Pons (tissue), 1 donor: ENCODE measurements around the gene ITGB3BP.
"Not testable (repeated sequence)": the region's sequence is repeated elsewhere in the genome, so short reads cannot be mapped to it uniquely, and the experiment has no call there.

Source experiments
- DNase-seq: peaks from one replicate; pipeline ENCODE4 v3.0.0-alpha.2; 2016; ENCODE audit warnings: low spot score

Gene ITGB3BP

GRCh38 chr1:63506782-63507181, 16.2 kb downstream of the ITGB3BP start:
- DNase-seq, result no peak

GRCh38 chr1:63501256-63501655, 21.8 kb downstream of the ITGB3BP start:
- DNase-seq, result no peak

GRCh38 chr1:63498106-63498505, 24.9 kb downstream of the ITGB3BP start:
- DNase-seq, result no peak

DNA sequence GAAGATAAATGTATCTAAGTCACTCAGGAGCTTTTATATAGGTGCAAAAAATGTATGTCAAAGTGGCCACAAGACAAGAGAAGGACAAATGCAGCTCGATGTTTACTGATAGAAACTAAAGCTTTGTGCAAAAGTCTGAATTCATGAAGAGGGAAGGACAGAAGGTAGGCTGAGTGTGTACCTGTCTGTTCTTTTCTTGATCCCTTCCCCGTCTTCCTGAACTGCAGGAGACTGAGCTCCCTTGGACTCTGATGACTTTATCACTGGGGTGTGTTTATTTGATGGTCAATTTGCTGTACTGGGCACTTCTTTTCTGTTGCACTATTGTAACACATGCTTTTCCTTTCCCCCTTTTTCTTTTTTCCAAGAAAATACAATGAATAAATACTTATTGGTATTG, 25.4 kb downstream of the ITGB3BP start:
- no peak for DNase-seq

DNA sequence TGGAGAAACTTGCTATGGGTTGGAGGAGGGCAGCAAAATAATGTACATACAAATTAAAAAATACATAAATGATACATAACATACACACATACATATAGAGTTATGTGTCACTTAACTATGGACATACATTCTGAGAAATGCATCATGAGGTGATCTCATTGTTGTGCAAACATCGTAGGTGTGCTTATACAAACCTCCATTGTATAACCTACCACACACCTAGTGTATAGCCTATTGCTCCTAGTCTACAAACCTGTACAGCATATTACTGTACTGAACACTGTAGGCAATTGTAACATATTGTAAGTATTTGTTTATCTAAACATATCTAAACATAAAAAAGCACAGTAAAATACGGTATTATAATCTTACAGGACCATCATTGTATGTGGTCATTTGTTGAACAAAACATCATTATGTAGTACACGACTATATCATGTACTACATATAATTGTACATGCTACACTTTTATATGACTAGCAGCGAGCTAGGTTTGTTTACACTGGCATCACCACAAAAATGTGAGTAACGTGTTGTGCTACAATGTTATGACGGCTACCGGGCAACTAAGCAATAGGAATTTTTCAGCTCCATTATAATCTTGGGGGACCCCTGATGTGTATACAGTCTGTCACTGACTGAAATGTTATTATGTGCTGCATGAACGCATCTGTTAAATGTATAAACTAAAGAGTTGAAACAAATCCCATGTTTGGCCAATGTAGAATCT, 35.5 kb downstream of the ITGB3BP start:
- DNase-seq, result no peak

DNA sequence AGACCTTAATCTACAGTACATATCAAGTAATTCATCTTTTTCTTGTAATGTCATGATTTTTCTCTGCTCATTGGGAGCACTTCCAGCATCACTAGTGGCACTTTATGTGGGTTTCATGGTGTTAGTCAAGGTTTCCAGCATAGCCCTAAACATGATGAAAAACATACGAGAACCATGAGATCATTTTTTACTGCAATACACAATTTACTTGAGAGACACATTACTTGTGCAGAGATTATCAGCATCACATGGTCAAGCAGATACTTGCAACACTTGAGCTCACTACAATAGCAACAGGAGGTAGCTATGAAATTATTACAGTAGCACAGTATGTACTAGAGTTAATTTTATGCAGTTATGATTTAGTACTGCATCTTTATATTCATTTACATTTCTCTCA, 36.4 kb downstream of the ITGB3BP start:
- DNase-seq, result no peak

GRCh38 chr1:63480057-63480456, 43.0 kb downstream of the ITGB3BP start:
- no peak for DNase-seq

DNA sequence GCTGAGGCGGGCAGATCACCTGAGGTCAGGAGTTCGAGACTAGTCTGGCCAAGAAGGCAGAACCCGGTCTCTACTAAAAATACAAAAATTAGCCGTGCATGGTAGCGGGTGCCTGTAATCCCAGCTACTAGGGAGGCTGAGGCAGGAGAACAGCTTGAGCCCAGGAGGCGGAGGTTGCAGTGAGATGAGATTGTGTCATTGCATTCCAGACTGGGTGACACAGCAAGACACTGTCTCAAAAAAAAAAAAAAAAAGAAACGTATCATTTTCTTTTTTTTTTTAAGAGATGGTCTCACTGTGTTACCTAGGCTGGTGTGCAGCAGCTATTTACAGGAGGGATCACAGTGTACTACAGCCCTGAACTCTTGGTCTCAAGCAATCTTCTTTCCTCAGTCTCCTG, 47.3 kb downstream of the ITGB3BP start:
- no peak for DNase-seq

DNA sequence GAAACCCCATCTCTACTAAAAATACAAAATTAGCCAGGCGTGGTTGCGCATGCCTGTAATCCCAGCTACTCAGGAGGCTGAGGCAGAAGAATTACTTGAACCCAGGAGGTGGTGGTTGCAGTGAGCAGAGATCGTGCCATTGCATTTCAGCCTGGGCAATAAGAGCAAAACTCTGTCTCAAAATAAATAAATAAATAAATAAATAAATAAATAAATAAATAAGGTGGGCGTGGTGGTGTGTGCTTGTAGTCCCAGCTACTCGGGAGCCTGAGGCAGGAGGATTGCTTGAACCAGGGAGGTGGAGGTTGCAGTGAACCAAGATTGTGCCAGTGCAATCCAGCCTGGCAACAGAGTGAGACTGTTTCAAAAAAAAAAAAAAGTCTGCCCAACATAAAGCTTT, 54.3 kb downstream of the ITGB3BP start:
- DNase-seq, result not testable (repeated sequence)

GRCh38 chr1:63466759-63467158, 56.3 kb downstream of the ITGB3BP start:
- no peak for DNase-seq

DNA sequence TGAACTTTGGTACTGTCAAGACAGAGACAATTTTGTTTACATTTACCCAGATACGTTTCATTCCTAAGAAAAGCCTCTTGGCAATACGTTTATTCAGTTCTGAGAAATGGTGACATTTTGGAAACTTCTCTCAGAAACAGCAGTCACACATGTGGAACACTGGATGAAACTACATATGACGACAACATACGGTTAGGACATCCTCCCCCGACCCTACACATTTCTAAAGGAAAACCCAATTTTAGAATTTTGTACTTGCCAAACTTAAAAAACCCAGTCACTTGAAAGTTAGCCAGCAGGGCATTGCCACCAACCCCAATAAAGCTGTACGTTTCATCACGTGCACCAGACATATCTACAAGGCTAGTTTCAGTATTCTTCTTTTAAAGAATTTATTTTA, 56.8 kb downstream of the ITGB3BP start:
- no peak for DNase-seq

- no peak for DNase-seq
Measured at GRCh38 chr1:63463248-63463647, 59.8 kb downstream of the ITGB3BP start.

DNA sequence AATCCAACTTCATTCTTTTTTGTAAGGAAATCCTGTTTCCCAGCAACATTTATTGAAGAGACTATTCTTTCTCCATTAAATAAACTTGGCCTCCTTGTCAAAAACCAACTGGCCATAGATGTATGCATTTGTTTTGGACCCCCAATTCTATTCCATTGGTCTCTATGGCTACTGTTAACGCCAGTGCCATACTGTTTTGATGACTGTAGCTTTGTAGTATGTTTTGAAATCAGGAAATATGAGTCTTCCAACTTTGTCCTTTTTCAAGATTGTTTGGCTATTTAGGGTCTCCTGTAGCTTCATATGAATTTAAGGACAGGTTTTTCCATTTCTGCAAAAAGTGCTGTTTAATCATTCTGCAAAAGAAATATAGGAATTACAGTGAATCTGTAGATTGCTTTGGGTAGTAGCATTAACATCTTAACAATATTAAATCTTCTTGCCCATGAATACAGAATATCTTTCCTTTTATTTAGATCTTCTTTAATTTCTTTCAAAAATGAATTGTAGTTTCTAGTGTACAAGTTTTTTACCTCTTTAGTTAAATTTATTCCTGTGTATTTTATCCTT, 61.3 kb downstream of the ITGB3BP start:
- no peak for DNase-seq

DNA sequence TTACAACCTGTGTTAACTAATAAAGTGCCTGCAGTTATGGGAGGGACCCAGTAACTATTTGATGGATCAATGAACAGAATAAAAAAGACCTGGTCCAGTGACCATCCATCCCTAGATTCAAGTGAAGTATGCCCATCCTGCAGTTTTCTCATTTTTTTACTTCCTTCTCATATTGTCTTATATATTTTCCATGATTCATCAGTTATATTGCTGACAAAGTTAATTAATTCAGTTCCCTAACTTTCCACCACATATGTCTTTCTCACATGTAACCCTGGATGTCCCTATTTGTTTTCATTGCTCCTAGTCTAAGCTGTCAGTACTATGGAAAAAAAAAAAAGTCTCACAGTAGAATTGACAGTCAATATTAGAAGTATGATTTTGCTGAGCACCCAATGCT, 64.3 kb downstream of the ITGB3BP start:
- no peak for DNase-seq

GRCh38 chr1:63454269-63454668, 68.8 kb downstream of the ITGB3BP start:
- DNase-seq, result no peak

DNA sequence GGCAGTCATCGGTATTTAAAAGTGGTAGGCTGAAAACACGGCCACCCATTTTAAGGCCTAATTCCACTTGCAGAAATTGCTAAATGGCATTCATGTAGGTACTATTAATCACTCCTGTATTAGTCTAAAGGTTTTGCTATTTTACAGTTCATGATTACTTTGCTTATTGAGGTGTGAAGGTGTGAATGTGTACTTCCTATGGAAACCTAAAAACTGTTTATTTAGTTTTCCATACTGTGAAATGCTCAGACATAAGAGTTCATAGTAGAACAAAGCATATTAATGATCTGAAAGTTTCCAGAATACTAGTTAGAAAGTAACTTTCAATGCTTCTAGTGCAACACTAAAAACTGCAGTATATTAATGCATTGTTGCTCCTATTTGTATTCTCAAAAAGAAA, 69.8 kb downstream of the ITGB3BP start:
- no peak for DNase-seq

DNA sequence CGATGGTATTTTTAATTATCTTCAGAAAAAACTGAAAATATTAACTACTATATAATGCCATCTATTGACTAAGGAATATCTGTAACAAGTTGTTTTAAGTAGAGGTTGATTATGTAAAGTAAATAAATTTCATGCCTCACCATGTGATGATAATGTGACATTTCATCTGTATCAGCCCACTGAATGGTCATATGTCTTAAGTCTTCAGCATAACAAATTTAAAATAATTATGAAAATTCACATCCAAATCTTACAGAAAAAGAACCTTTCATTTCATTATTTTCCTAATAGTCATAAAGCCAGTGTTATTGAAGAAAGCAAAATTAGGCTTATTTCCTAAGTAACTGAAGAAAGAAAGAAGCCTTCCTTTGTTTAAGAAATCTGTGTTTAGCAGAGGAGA, 72.6 kb downstream of the ITGB3BP start:
- no peak for DNase-seq

- DNase-seq, result no peak
Measured at GRCh38 chr1:63448731-63449246, 74.2 kb downstream of the ITGB3BP start.

DNA sequence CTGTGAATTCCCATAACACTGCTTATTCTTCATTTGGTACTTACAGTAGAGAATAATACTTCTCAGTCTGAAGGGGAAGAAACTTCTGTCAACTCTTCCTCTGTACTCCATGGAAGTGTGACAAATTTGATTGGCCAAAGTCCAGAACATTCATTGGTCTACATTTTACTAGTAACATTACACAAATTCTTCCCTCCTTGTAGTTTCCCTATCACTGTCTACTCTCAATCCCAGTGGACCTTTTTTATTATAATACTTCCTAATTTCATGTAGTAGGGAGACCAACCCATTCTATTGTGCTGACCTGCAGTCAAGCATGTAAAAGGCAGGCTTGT, 80.9 kb downstream of the ITGB3BP start:
- DNase-seq, result no peak

GRCh38 chr1:63435161-63435560, 87.9 kb downstream of the ITGB3BP start:
- DNase-seq, result no peak

DNA sequence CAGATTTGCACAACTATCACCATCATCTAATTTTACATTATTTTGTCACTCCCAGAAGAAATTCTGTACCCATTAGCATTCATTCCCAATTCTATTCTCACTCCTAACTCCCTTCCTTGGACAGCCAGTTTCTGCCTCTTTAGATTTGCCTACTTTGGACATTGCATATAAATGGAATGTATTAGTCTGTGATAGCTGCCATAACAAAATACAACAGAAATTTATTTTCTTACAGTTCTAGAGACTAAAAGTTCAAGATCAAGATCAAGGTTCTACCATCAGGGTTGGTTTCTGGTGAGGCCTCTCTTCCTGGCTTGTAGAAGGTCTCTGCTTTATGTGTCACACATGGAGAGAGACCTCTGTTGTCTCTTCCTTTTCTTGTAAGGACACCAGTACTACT, 93.7 kb downstream of the ITGB3BP start:
- no peak for DNase-seq

- DNase-seq, result no peak
Measured at GRCh38 chr1:63428815-63429214, 94.2 kb downstream of the ITGB3BP start.

- DNase-seq, result no peak
Measured at GRCh38 chr1:63423649-63424048, 99.4 kb downstream of the ITGB3BP start.

DNA sequence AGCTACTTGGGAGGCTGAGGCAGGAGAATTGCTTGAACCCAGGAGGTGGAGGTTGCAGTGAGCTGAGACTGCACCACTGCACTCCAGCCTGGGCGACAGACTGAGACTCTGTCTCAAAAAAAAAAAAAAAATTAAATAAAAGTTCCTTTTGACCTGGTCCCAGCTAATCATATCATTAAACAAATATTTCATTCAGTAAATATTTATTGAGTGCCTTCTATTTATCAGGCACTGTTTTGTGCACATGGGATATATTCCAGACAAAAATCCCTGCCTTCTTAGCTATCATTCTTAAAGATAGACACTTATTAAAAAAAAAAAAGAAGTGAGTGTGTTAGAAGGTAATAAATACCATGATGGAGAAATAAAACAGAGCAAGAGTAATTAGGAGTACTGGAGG, 102.3 kb downstream of the ITGB3BP start:
- not testable (repeated sequence) for DNase-seq
